PC-9 (cell line): ENCODE measurements around the gene FGF4.
A peak's percentile ranks its signal among the peaks of the same experiment; 100 is the strongest.

Source experiments
- CTCF ChIP-seq: fragments of 200-600 bp; sonication (generic); conservative IDR thresholded peaks from 2 replicates; pipeline ENCODE4 v1.6.1; 2017; ENCODE audit warnings: mixed run types, antibody characterized with exemption, mild to moderate bottlenecking, moderate library complexity
- EZH2 ChIP-seq: fragments of 200-600 bp; sonication (generic); IDR thresholded peaks from 2 replicates; pipeline ENCODE4 v1.8.0; 2017; ENCODE audit warnings: antibody characterized with exemption, low read depth

- TF ChIP-seq CTCF = no peak
- TF ChIP-seq EZH2 = peak; percentile 89
Observed at GRCh38 chr11:69817265-69818230, 42.4 kb upstream of the FGF4 start.
